ENCODE results near the gene RBM44. TPM values are rescaled to one million over a fixed set of nuclear protein-coding genes. Genes with fewer than 3 reads are reported as not detected.

Gene RBM44
- total and polyA plus RNA-seq, 2 donors (not counting 1 experiment from before 2014, with no cell fraction given): 0.17 to 0.34 TPM

- Histone ChIP-seq H2AFZ (ENCODE audit: low read length) (no peak overlapping the region), H3K9me3 (ENCODE audit: control insufficient read depth, insufficient read depth, low read depth, low read length) (no peaks in the 10 kb centered on the region), H3K4me1 (ENCODE audit: control insufficient read depth, extremely low read depth, insufficient read depth, low read length) (peaks cover 9% of the 10 kb centered on the region), H3K4me2 (ENCODE audit: extremely low read depth, insufficient read depth, low read length) (no peak overlapping the region), H3K79me2 (ENCODE audit: control insufficient read depth, insufficient read depth, low read length) (no peaks in the 10 kb centered on the region), H3K9ac (ENCODE audit: insufficient read depth, low read length) (no peak overlapping the region), H4K20me1 (ENCODE audit: control insufficient read depth, extremely low read depth, insufficient read depth, low read length) (no peaks in the 10 kb centered on the region), H3K36me3 (ENCODE audit: control insufficient read depth, insufficient read depth, low read length) (no peaks in the 10 kb centered on the region), H3K27me3 (ENCODE audit: control insufficient read depth, insufficient read depth, low read length) (no peaks in the 10 kb centered on the region), H3K27ac (ENCODE audit: insufficient read depth, low read length) (no peak overlapping the region), H3K4me3 (replicated peaks in 1 of 4; ENCODE audit: control extremely low read depth in 1 of 4, insufficient read depth in 1 of 4, low read depth in 3 of 4, low read length in 4 of 4) (no peak overlapping the region)
- no peak for DNase-seq (ENCODE audit: low read depth in 2 of 2)
- TF ChIP-seq EZH2 (IDR thresholded peaks at IDR 0.05; ENCODE audit: low read length, missing control alignments): no peak
- no peak for TF ChIP-seq CTCF (conservative IDR thresholded peaks at IDR 0.05 in 1 of 2, IDR thresholded peaks at IDR 0.05 in 1 of 2; ENCODE audit: low read depth in 1 of 2, low read length in 2 of 2)
Measured at GRCh38 chr2:237873897-237874551, 75.4 kb downstream of the RBM44 start.

- Histone ChIP-seq H3K4me1 (ENCODE audit: control insufficient read depth, extremely low read depth, insufficient read depth, low read length) (peaks cover 9% of the 10 kb centered on the region), H4K20me1 (ENCODE audit: control insufficient read depth, extremely low read depth, insufficient read depth, low read length) (no peaks in the 10 kb centered on the region), H3K27ac (ENCODE audit: insufficient read depth, low read length) (no peak overlapping the region), H3K9ac (ENCODE audit: insufficient read depth, low read length) (no peak overlapping the region), H3K4me2 (ENCODE audit: extremely low read depth, insufficient read depth, low read length) (no peak overlapping the region), H2AFZ (ENCODE audit: low read length) (no peak overlapping the region), H3K4me3 (replicated peaks in 1 of 4; ENCODE audit: control extremely low read depth in 1 of 4, insufficient read depth in 1 of 4, low read depth in 3 of 4, low read length in 4 of 4) (no peak overlapping the region), H3K36me3 (ENCODE audit: control insufficient read depth, insufficient read depth, low read length) (no peaks in the 10 kb centered on the region), H3K27me3 (ENCODE audit: control insufficient read depth, insufficient read depth, low read length) (no peaks in the 10 kb centered on the region), H3K9me3 (ENCODE audit: control insufficient read depth, insufficient read depth, low read depth, low read length) (no peaks in the 10 kb centered on the region), H3K79me2 (ENCODE audit: control insufficient read depth, insufficient read depth, low read length) (no peaks in the 10 kb centered on the region)
- TF ChIP-seq EZH2 (IDR thresholded peaks at IDR 0.05; ENCODE audit: low read length, missing control alignments) (no peak), CTCF (conservative IDR thresholded peaks at IDR 0.05 in 1 of 2, IDR thresholded peaks at IDR 0.05 in 1 of 2; ENCODE audit: low read depth in 1 of 2, low read length in 2 of 2) (no peak)
- DNase-seq (ENCODE audit: low read depth in 2 of 2): peak; percentile 68 to 82
Measured at GRCh38 chr2:237874585-237875161, 76.1 kb downstream of the RBM44 start.

- no peak overlapping the region for H3K4me3 ChIP-seq (replicated peaks in 1 of 4; ENCODE audit: control extremely low read depth in 1 of 4, insufficient read depth in 1 of 4, low read depth in 3 of 4, low read length in 4 of 4)
- H3K27ac ChIP-seq (ENCODE audit: insufficient read depth, low read length): no peak overlapping the region
- H3K9ac ChIP-seq (ENCODE audit: insufficient read depth, low read length): no peak overlapping the region
- no peaks in the 10 kb centered on the region for H3K36me3 ChIP-seq (ENCODE audit: control insufficient read depth, insufficient read depth, low read length)
- no peaks in the 10 kb centered on the region for H3K9me3 ChIP-seq (ENCODE audit: control insufficient read depth, insufficient read depth, low read depth, low read length)
- H3K79me2 ChIP-seq (ENCODE audit: control insufficient read depth, insufficient read depth, low read length): no peaks in the 10 kb centered on the region
- no peak for TF ChIP-seq CTCF (conservative IDR thresholded peaks at IDR 0.05 in 1 of 2, IDR thresholded peaks at IDR 0.05 in 1 of 2; ENCODE audit: low read depth in 1 of 2, low read length in 2 of 2)
- no peak for TF ChIP-seq EZH2 (IDR thresholded peaks at IDR 0.05; ENCODE audit: low read length, missing control alignments)
- H3K4me1 ChIP-seq (ENCODE audit: control insufficient read depth, extremely low read depth, insufficient read depth, low read length): peaks cover 9% of the 10 kb centered on the region
- no peak overlapping the region for H3K4me2 ChIP-seq (ENCODE audit: extremely low read depth, insufficient read depth, low read length)
- no peak for DNase-seq (ENCODE audit: low read depth in 2 of 2)
- no peak overlapping the region for H2AFZ ChIP-seq (ENCODE audit: low read length)
- no peaks in the 10 kb centered on the region for H3K27me3 ChIP-seq (ENCODE audit: control insufficient read depth, insufficient read depth, low read length)
- H4K20me1 ChIP-seq (ENCODE audit: control insufficient read depth, extremely low read depth, insufficient read depth, low read length): no peaks in the 10 kb centered on the region
Measured at GRCh38 chr2:237875256-237876060, 76.9 kb downstream of the RBM44 start.

Data from fibroblast of lung (primary cell).